ENCODE measurements around the gene ASL.
"Not testable (repeated sequence)": the region's sequence is repeated elsewhere in the genome, so short reads cannot be mapped to it uniquely, and the experiment has no call there.

The ASL gene

DNA sequence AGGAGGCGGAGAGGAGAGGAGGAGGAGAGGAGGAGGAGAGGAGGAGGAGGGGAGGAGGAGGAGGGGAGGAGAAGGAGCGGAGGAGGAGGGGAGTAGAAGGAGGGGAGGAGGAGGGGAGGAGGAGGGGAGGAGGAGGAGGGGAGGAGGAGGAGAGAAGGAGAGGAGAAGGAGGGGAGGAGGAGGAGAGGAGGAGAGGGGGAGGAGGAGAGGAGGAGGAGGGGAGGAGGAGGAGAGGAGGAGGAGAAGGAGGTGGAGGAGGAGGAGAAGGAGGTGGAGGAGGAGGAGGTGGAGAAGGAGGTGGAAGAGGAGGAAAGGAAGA is 23.6 kb downstream of the ASL start:
- Histone ChIP-seq H3K4me1 (peaks cover 7 to 19% (median 14%) of the 10 kb centered on the region in 10 experiments; a peak in 18 of 20 replicates), H3K9ac (peak overlapping the region in 1 of 11 experiments; percentile 72; a peak in 1 of 22 replicates), H3K4me3 (peak overlapping the region in 3 of 10 experiments; percentile 60 to 62 (median 61); a peak in 4 of 20 replicates), H3K9me3 (replicated peaks in 1 of 11) (no peaks in the 10 kb centered on the region), H3K4me2 (peak overlapping the region in 5 of 11 experiments; percentile 82 to 90 (median 87); a peak in 10 of 22 replicates), H3K27me3 (no peaks in the 10 kb centered on the region), H3K36me3 (no peaks in the 10 kb centered on the region; a peak in 1 of 22 replicates), H3K27ac (peak overlapping the region in 1 of 11 experiments; percentile 75; a peak in 2 of 22 replicates), H4K20me1 (no peaks in the 10 kb centered on the region)
- TF ChIP-seq Cebpa-rat (IDR thresholded peaks at IDR 0.05), result no peak

- no peaks in the 10 kb centered on the region for H4K20me1 ChIP-seq
- peak overlapping the region; percentile 47 to 70 (median 60) for H3K4me3 ChIP-seq
- H3K9ac ChIP-seq, result peak overlapping the region; percentile 60 to 75 (median 69); a peak in 21 of 22 replicates
- TF ChIP-seq Cebpa-rat (IDR thresholded peaks at IDR 0.05), result no peak
- no peaks in the 10 kb centered on the region; a peak in 1 of 22 replicates for H3K36me3 ChIP-seq
- H3K4me2 ChIP-seq, result peak overlapping the region; percentile 66 to 90 (median 83)
- no peaks in the 10 kb centered on the region for H3K9me3 ChIP-seq (replicated peaks in 1 of 11)
- no peaks in the 10 kb centered on the region for H3K27me3 ChIP-seq
- peak overlapping the region in 10 of 11 experiments; percentile 31 to 78 (median 72); a peak in 19 of 22 replicates for H3K27ac ChIP-seq
- peaks cover 7 to 18% (median 14%) of the 10 kb centered on the region in 10 experiments; a peak in 18 of 20 replicates for H3K4me1 ChIP-seq
Measured at GRCh38 chr7:66099551-66100407, 24.2 kb downstream of the ASL start.

DNA sequence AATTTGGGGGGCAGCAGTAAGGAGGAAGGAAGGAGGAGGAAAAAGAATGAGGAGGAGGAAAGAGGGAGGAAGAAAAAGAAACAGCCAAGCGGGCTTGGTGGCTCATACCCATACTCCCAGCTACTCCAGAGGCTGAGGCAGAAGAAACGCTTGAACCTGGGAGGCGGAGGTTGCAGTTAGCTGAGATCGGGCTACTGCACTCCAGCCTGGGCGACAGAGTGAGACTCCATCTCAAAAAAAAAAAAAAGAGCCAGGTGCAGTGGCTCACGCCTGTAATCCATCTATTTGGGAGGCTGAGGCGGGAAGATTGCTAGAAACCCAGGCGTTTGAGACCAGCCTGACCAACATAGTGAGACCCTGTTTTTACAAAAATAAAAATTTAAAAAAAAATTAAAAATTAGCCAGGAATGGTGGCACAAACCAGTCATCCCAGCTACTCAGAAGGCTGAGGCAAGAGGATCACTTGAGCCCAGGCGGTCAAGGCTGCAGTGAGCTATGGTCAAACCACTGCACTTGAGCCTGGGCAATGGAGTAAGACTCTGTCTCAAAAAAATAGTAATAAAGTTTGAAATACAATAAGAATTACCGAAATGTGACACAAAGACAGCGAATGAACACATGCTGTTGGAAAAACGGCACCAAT is 24.9 kb downstream of the ASL start:
- no peaks in the 10 kb centered on the region for H3K36me3 ChIP-seq
- H3K9ac ChIP-seq, result peak overlapping the region; percentile 60 to 75 (median 69); a peak in 21 of 22 replicates
- TF ChIP-seq Cebpa-rat (IDR thresholded peaks at IDR 0.05), result no peak
- H3K4me2 ChIP-seq, result peak overlapping the region; percentile 66 to 90 (median 83)
- H4K20me1 ChIP-seq, result no peaks in the 10 kb centered on the region
- H3K27me3 ChIP-seq, result no peaks in the 10 kb centered on the region
- H3K27ac ChIP-seq, result peak overlapping the region in 10 of 11 experiments; percentile 31 to 78 (median 72); a peak in 19 of 22 replicates
- H3K4me3 ChIP-seq, result peak overlapping the region; percentile 47 to 70 (median 60)
- peaks cover 7 to 18% (median 14%) of the 10 kb centered on the region in 10 experiments; a peak in 18 of 20 replicates for H3K4me1 ChIP-seq
- no peaks in the 10 kb centered on the region for H3K9me3 ChIP-seq (replicated peaks in 1 of 11)

DNA sequence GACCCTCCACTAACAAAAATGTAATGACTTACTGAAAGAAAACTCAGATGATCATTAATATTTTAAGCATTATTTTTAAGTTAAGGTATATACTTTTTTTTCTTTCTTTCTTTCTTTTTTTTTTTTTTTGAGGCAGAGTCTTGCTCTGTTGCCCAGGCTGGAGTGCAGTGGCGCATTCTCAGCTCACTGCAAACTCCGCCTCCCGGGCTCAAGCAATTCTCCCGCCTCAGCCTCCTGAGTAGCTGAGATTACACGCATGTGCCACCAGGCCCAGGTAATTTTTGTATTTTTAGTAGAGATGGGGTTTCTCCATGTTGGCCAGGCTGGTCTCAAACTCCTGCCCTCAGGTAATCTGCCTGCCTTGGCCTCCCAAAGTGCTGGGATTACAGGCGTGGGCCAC is 26.5 kb downstream of the ASL start:
- H3K27me3 ChIP-seq, result not testable (repeated sequence)
- H3K4me1 ChIP-seq, result peaks cover 7 to 30% (median 17%) of the 10 kb centered on the region in 10 experiments; a peak in 19 of 20 replicates

DNA sequence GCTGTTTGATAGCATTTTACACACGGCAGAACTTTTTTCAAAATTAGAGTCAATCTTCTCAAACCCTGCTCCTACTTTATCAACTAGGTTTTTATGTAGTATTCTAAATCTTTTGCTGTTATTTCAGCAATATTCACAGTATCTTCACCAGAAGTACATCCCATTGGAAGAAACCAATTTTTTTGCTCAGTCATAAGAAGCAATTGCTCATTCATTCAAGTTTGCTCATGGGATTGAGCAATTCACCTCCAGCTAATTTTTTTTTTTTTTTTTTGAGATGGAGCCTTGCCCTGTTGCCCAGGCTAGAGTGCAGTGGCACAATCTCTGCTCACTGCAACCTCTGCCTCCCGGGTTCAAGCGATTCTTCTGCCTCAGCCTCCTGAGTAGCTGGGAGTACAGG is 28.4 kb downstream of the ASL start:
- not testable (repeated sequence) for H3K4me2 ChIP-seq; H3K9me3 ChIP-seq (replicated peaks in 1 of 11); H3K9ac ChIP-seq; H3K4me3 ChIP-seq; H3K27ac ChIP-seq; H3K36me3 ChIP-seq; H3K27me3 ChIP-seq; H4K20me1 ChIP-seq
- peaks cover 7 to 43% (median 17%) of the 10 kb centered on the region in 10 experiments; a peak in 19 of 20 replicates for H3K4me1 ChIP-seq

More for the DNA sequence above, 26.5 kb downstream of the ASL start:
- H3K4me2 ChIP-seq; H3K4me3 ChIP-seq; H3K9ac ChIP-seq; H3K9me3 ChIP-seq (replicated peaks in 1 of 11); H3K36me3 ChIP-seq; H4K20me1 ChIP-seq; H3K27ac ChIP-seq: not testable (repeated sequence)

GRCh38 chr7:66105263-66105748 is 29.7 kb downstream of the ASL start:
- H3K27me3 ChIP-seq, result no peaks in the 10 kb centered on the region
- no peak overlapping the region for H3K27ac ChIP-seq
- H3K9ac ChIP-seq, result no peak overlapping the region
- no peak overlapping the region for H3K4me3 ChIP-seq
- no peaks in the 10 kb centered on the region for H3K36me3 ChIP-seq
- H3K4me2 ChIP-seq, result no peak overlapping the region
- peaks cover 6 to 36% (median 13%) of the 10 kb centered on the region in 10 experiments; a peak in 19 of 20 replicates for H3K4me1 ChIP-seq
- TF ChIP-seq Cebpa-rat (IDR thresholded peaks at IDR 0.05), result no peak
- H4K20me1 ChIP-seq, result no peaks in the 10 kb centered on the region
- H3K9me3 ChIP-seq (replicated peaks in 1 of 11), result no peaks in the 10 kb centered on the region

DNA sequence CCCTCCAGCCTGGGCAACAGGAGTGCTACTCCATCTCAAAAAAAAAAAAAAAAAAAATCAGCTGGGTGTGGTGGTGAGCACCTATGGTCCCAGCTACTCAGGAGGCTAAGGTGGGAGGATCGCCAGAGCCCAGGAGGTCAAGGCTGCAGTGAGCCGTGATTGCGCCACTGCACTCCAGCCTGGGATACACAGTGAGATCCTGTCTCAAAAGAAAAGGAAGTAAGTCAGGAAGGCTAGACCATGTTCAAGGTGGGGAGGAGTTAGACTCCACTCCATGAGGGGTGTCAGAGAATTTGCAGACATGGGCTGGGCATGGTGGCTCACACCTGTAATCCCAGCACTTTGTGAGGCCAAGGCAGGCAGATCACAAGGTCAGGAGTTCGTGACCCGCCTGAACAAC is 32.8 kb downstream of the ASL start:
- not testable (repeated sequence) for H3K9ac ChIP-seq; H3K4me3 ChIP-seq; H3K27ac ChIP-seq; H3K27me3 ChIP-seq; H3K9me3 ChIP-seq (replicated peaks in 1 of 11); H4K20me1 ChIP-seq; H3K4me2 ChIP-seq; H3K36me3 ChIP-seq
- peaks cover under 1 to 39% (median 10%) of the 10 kb centered on the region in 10 experiments; a peak in 17 of 20 replicates for H3K4me1 ChIP-seq

DNA sequence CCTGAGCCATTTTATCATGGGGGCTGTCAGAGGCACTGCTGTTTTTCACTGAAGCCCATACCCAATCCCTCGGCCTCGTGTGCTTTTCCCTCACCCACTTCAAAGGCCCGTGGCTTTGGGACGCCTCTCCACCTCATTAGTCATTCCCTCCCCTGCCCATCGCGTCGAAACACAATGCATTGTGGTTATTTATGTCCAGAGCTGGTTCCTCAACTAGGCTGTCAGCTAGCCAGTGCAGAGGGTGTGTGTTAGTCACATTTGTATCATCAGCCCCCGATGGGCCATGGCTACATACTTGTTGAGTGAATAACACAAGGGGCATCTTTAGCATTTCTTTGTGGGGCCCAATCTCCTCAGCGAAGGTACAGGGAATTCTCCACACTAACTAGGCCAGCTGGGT is 35.2 kb downstream of the ASL start:
- no peak overlapping the region for H3K9ac ChIP-seq
- no peak overlapping the region for H3K4me3 ChIP-seq
- TF ChIP-seq Cebpa-rat (IDR thresholded peaks at IDR 0.05), result no peak
- H3K36me3 ChIP-seq, result peaks cover 0 to 3% (median 2%) of the 10 kb centered on the region in 11 experiments; a peak in 18 of 22 replicates
- H3K9me3 ChIP-seq (replicated peaks in 1 of 11), result no peaks in the 10 kb centered on the region
- no peaks in the 10 kb centered on the region for H3K27me3 ChIP-seq
- H4K20me1 ChIP-seq, result peaks cover 2 to 8% (median 5%) of the 10 kb centered on the region in 11 experiments; a peak in 19 of 22 replicates
- H3K27ac ChIP-seq, result no peak overlapping the region
- peak overlapping the region in 2 of 11 experiments; percentile 12 to 37; a peak in 1 of 22 replicates for H3K4me2 ChIP-seq
- H3K4me1 ChIP-seq, result peaks cover 13 to 50% (median 21%) of the 10 kb centered on the region in 10 experiments

Data from BLaER1 treated with 17β-estradiol and CSF1 and Interleukin-3, amounts not matched to agents 10 nM and 100 nM (cell line).